NT2/D1 (cell line): Measurements from ENCODE around the gene SERPINB6.

Experiments used
- SUZ12 ChIP-seq: IDR thresholded peaks from 2 replicates; pipeline ENCODE4 v1.6.1; 2011; ENCODE audit not compliant: insufficient read length, insufficient read depth; ENCODE audit errors: extremely low read depth
- ZNF274 ChIP-seq: IDR thresholded peaks from 2 replicates; pipeline ENCODE4 v1.6.1; 2011; ENCODE audit warnings: mild to moderate bottlenecking, low read depth, low read length

- TF ChIP-seq SUZ12 = no peak
- TF ChIP-seq ZNF274 = no peak
Observed at GRCh38 chr6:3019749-3020320, 48.5 kb upstream of the SERPINB6 start.
